Measurements from ENCODE around the gene SLC9A7. TPM values are rescaled to one million over a fixed set of nuclear protein-coding genes. Genes with fewer than 3 reads are reported as not detected.

The SLC9A7 gene
- total RNA-seq, 2 experiments from 2014 or later = 16.9 to 17.0 TPM

- peaks cover 11% of the 10 kb centered on the region for H3K36me3 Mint-ChIP-seq (ENCODE audit: low read depth)
- no peaks in the 10 kb centered on the region for H3K4me1 Mint-ChIP-seq (ENCODE audit: low read depth)
- no peaks in the 10 kb centered on the region for H3K9me3 Mint-ChIP-seq
- H3K4me3 Mint-ChIP-seq = no peak overlapping the region
- H3K27me3 Mint-ChIP-seq = no peaks in the 10 kb centered on the region
- DNase-seq = no peak
- no peak overlapping the region for H3K27ac Mint-ChIP-seq
- intact Hi-C loops (cut with micrococcal nuclease) = no loop called here
- POLR2A ChIA-PET = no interaction called here
- TF ChIP-seq CTCF (IDR thresholded peaks at IDR 0.05) = no peak
- CTCF ChIA-PET = interaction anchor here (0.8 to 1.8 kb wide), 3 partner anchors 10 to 43 kb away, joined by 3 to 4 read pairs (median 3); no protein-coding TSS in a partner anchor
- no peak for ATAC-seq
These were observed 159.8 kb downstream of the SLC9A7 start for GRCh38 chrX:46599051-46599560.

- ChIA-PET CTCF (interaction anchor here (1.8 kb wide), 1 partner anchor 44 kb away, joined by 4 read pairs; no protein-coding TSS in a partner anchor), POLR2A (no interaction called here)
- Mint-ChIP-seq H3K4me3 (no peak overlapping the region), H3K4me1 (ENCODE audit: low read depth) (no peaks in the 10 kb centered on the region), H3K36me3 (ENCODE audit: low read depth) (peaks cover 9% of the 10 kb centered on the region), H3K9me3 (no peaks in the 10 kb centered on the region), H3K27me3 (no peaks in the 10 kb centered on the region), H3K27ac (no peak overlapping the region)
- DNase-seq (no peak), ATAC-seq (no peak)
- no peak for TF ChIP-seq CTCF (IDR thresholded peaks at IDR 0.05)
- intact Hi-C loops (cut with micrococcal nuclease) = no loop called here
These were observed 161.1 kb downstream of the SLC9A7 start for GRCh38 chrX:46597771-46598170.

- no peak overlapping the region for H3K27ac Mint-ChIP-seq
- DNase-seq (no peak), ATAC-seq (no peak)
- H3K4me1 Mint-ChIP-seq (ENCODE audit: low read depth) = no peaks in the 10 kb centered on the region
- H3K9me3 Mint-ChIP-seq = no peaks in the 10 kb centered on the region
- POLR2A ChIA-PET = no interaction called here
- H3K4me3 Mint-ChIP-seq = no peak overlapping the region
- no peak for TF ChIP-seq CTCF (IDR thresholded peaks at IDR 0.05)
- H3K36me3 Mint-ChIP-seq (ENCODE audit: low read depth) = peaks cover 9% of the 10 kb centered on the region
- no peaks in the 10 kb centered on the region for H3K27me3 Mint-ChIP-seq
- intact Hi-C loops (cut with micrococcal nuclease) = no loop called here
- CTCF ChIA-PET = no interaction called here
These were observed 161.7 kb downstream of the SLC9A7 start for GRCh38 chrX:46597208-46597607.

- no peaks in the 10 kb centered on the region for H3K9me3 Mint-ChIP-seq
- H3K36me3 Mint-ChIP-seq (ENCODE audit: low read depth) = peaks cover 4% of the 10 kb centered on the region
- H3K4me1 Mint-ChIP-seq (ENCODE audit: low read depth) = no peaks in the 10 kb centered on the region
- ATAC-seq = no peak
- H3K27me3 Mint-ChIP-seq = no peaks in the 10 kb centered on the region
- ChIA-PET CTCF (no interaction called here), POLR2A (no interaction called here)
- no peak for TF ChIP-seq CTCF (IDR thresholded peaks at IDR 0.05)
- DNase-seq = no peak
- H3K4me3 Mint-ChIP-seq = no peak overlapping the region
- H3K27ac Mint-ChIP-seq = no peak overlapping the region
- intact Hi-C loops (cut with micrococcal nuclease) = no loop called here
These were observed 163.8 kb downstream of the SLC9A7 start for GRCh38 chrX:46595084-46595483.

- no peak for ATAC-seq
- TF ChIP-seq CTCF (IDR thresholded peaks at IDR 0.05) = no peak
- intact Hi-C loops (cut with micrococcal nuclease) = no loop called here
- Mint-ChIP-seq H3K4me3 (no peak overlapping the region), H3K36me3 (ENCODE audit: low read depth) (peaks cover 2% of the 10 kb centered on the region), H3K4me1 (ENCODE audit: low read depth) (peaks cover 17% of the 10 kb centered on the region), H3K9me3 (no peaks in the 10 kb centered on the region), H3K27ac (no peak overlapping the region), H3K27me3 (no peaks in the 10 kb centered on the region)
- POLR2A ChIA-PET = no interaction called here
- no peak for DNase-seq
- CTCF ChIA-PET = interaction anchor here (1.3 kb wide), 1 partner anchor 18 kb away, joined by 4 read pairs; no protein-coding TSS in a partner anchor
These were observed 168.8 kb downstream of the SLC9A7 start for GRCh38 chrX:46589977-46590723.

Measured in activated CD8-positive, alpha-beta T cell treated with anti-CD3 and anti-CD28 coated beads for 36 hours (primary cell).